SK-N-SH (cell line): ENCODE results near the gene PLD1. TPM values are rescaled to one million over a fixed set of nuclear protein-coding genes. Genes with fewer than 3 reads are reported as not detected.

ENCODE experiments used
- CTCF ChIA-PET: fragments of 300-600, 350-600 bp; formaldehyde crosslinking; extraction: SDS; loops from one replicate; lab custom pipeline; 2021; lab: Yijun Ruan, JAX
- POLR2A ChIA-PET: fragments of 350-600 bp; sonication (Branson Sonifier 250); formaldehyde crosslinking; extraction: SDS; loops from one replicate; lab custom pipeline; 2020; ENCODE audit warnings: antibody characterized with exemption, inconsistent platforms; lab: Yijun Ruan, JAX
- DNase-seq: peaks from one replicate; pipeline ENCODE4 v3.0.0; 2012
- H2AFZ ChIP-seq: fragments of 200-600 bp; sonication (generic); 2 replicates; pipeline ENCODE4 v1.8.1; 2016; ENCODE audit warnings: antibody characterized with exemption, mild to moderate bottlenecking, low read depth
- H3F3A ChIP-seq: fragments of 200-600 bp; sonication (generic); replicated peaks from 2 replicates; pipeline ENCODE3; 2016; ENCODE audit warnings: antibody characterized with exemption, mild to moderate bottlenecking; ENCODE audit not compliant: insufficient read depth
- H3K27ac ChIP-seq, 2 experiments: fragments of 200-500 bp in 1 of 2; fragments of 200-600 bp in 1 of 2; sonication (Bioruptor generic) in 1 of 2; sonication (generic), shearing (Covaris generic) in 1 of 2; 2 replicates each; pipeline versions ENCODE4 v1.5.1 to v1.6.1; 2014 to 2016; ENCODE audit warnings: low read depth in 2 of 2, inconsistent platforms in 1 of 2, low read length in 1 of 2, mild to moderate bottlenecking in 1 of 2, mixed read lengths in 1 of 2
- H3K27me3 ChIP-seq: fragments of 200-600 bp; sonication (generic), shearing (Covaris generic); 2 replicates; pipeline ENCODE4 v1.6.1; 2016; ENCODE audit warnings: mixed run types; ENCODE audit not compliant: insufficient read depth
- H3K36me3 ChIP-seq, 2 experiments: fragments of 200-500 bp in 1 of 2; fragments of 200-600 bp in 1 of 2; sonication (Bioruptor generic) in 1 of 2; sonication (generic) in 1 of 2; replicated peaks in 1 of 2; 2 replicates each; pipeline versions ENCODE3 to v1.5.1; 2014 to 2016; ENCODE audit warnings: low read length in 1 of 2, mild to moderate bottlenecking in 1 of 2; ENCODE audit not compliant: insufficient read depth in 2 of 2, control insufficient read depth in 1 of 2
- H3K4me1 ChIP-seq, 2 experiments: fragments of 200-500 bp in 1 of 2; fragments of 200-600 bp in 1 of 2; sonication (Bioruptor generic) in 1 of 2; sonication (generic), shearing (Covaris generic) in 1 of 2; 2 replicates each; pipeline versions ENCODE4 v1.5.1 to v1.6.1; 2014 to 2016; ENCODE audit warnings: low read depth in 1 of 2, low read length in 1 of 2, mixed run types in 1 of 2; ENCODE audit not compliant: insufficient read depth in 2 of 2, control insufficient read depth in 1 of 2
- H3K4me2 ChIP-seq: fragments of 200-600 bp; sonication (generic), shearing (Covaris generic); 2 replicates; pipeline ENCODE4 v1.6.1; 2017; ENCODE audit warnings: mixed run types
- H3K4me3 ChIP-seq, 2 experiments: fragments of 200-500 bp in 1 of 2; fragments of 200-600 bp in 1 of 2; sonication (Bioruptor generic) in 1 of 2; sonication (generic), shearing (Covaris generic) in 1 of 2; 2 replicates each; pipeline versions ENCODE4 v1.5.1 to v1.8.1; 2014 to 2016; ENCODE audit warnings: low read depth in 2 of 2, inconsistent platforms in 1 of 2, low read length in 1 of 2, mild to moderate bottlenecking in 1 of 2, mixed read lengths in 1 of 2, moderate library complexity in 1 of 2
- H3K79me2 ChIP-seq: fragments of 200-600 bp; sonication (generic); 2 replicates; pipeline ENCODE4 v1.8.1; 2017; ENCODE audit warnings: mild to moderate bottlenecking; ENCODE audit not compliant: insufficient read depth
- H3K9ac ChIP-seq: fragments of 200-600 bp; sonication (generic); 2 replicates; pipeline ENCODE4 v1.6.1; 2017; ENCODE audit warnings: mixed run types
- H3K9me2 ChIP-seq: fragments of 200-600 bp; sonication (generic); 2 replicates; pipeline ENCODE4 v1.6.1; 2017; ENCODE audit warnings: mixed run types
- H3K9me3 ChIP-seq: fragments of 200-600 bp; sonication (generic); 2 replicates; pipeline ENCODE4 v1.6.1; 2017; ENCODE audit warnings: mixed run types, mild to moderate bottlenecking, moderate library complexity
- H4K20me1 ChIP-seq: fragments of 200-600 bp; sonication (generic); 2 replicates; pipeline ENCODE4 v1.6.1; 2017; ENCODE audit warnings: mild to moderate bottlenecking, mixed run types; ENCODE audit not compliant: insufficient read depth
- CHD2 ChIP-seq: fragments of 150-350 bp; IDR thresholded peaks from 2 replicates; pipeline ENCODE4 v1.6.1; 2018; ENCODE audit warnings: low read length; ENCODE audit not compliant: partially characterized antibody
- ELF1 ChIP-seq: IDR thresholded peaks from 2 replicates; pipeline ENCODE4 v1.4.0; 2012
- EP300 ChIP-seq, 2 experiments: IDR thresholded peaks; 2 replicates each; pipeline versions ENCODE4 v1.4.0 to v1.6.1; 2012; ENCODE audit warnings: borderline replicate concordance in 1 of 2, low read depth in 1 of 2, low read length in 1 of 2
- FOSL2 ChIP-seq: IDR thresholded peaks from 2 replicates; pipeline ENCODE4 v1.4.0; 2012; ENCODE audit warnings: low read depth, mild to moderate bottlenecking, moderate library complexity, borderline replicate concordance
- FOXJ3 ChIP-seq: sonication (generic); formaldehyde crosslinking; IDR thresholded peaks from 2 replicates; pipeline ENCODE4 v1.5.1; 2020; ENCODE audit warnings: mild to moderate bottlenecking, missing genetic modification reagents
- FOXM1 ChIP-seq: IDR thresholded peaks from 2 replicates; pipeline ENCODE4 v1.4.0; 2012; ENCODE audit warnings: low read depth, mild to moderate bottlenecking
- GABPA ChIP-seq: IDR thresholded peaks from 2 replicates; pipeline ENCODE4 v1.4.0; 2012; ENCODE audit warnings: low read depth, mild to moderate bottlenecking
- MEF2A ChIP-seq: IDR thresholded peaks from 2 replicates; pipeline ENCODE4 v1.4.0; 2012; ENCODE audit warnings: low read depth, borderline replicate concordance
- NFIC ChIP-seq: IDR thresholded peaks from 2 replicates; pipeline ENCODE4 v1.4.0; 2012; ENCODE audit warnings: borderline replicate concordance
- NRF1 ChIP-seq: IDR thresholded peaks from 2 replicates; pipeline ENCODE4 v1.6.1; 2012; ENCODE audit warnings: low read depth, mild to moderate bottlenecking, low read length
- POLR2AphosphoS5 ChIP-seq: IDR thresholded peaks from 2 replicates; pipeline ENCODE4 v1.6.1; 2012; ENCODE audit warnings: low read depth, low read length
- RAD21 ChIP-seq: IDR thresholded peaks from 2 replicates; pipeline ENCODE4 v1.6.1; 2012; ENCODE audit warnings: mild to moderate bottlenecking, low read length
- RXRA ChIP-seq: IDR thresholded peaks from 2 replicates; pipeline ENCODE4 v1.4.0; 2012; ENCODE audit warnings: low read depth, mild to moderate bottlenecking, borderline replicate concordance
- SMC3 ChIP-seq: IDR thresholded peaks from 2 replicates; pipeline ENCODE4 v1.6.1; 2012; ENCODE audit warnings: low read depth, low read length, improper control_type of control experiment
- TAF1 ChIP-seq: IDR thresholded peaks from 2 replicates; pipeline ENCODE4 v1.6.1; 2012; ENCODE audit warnings: low read depth, mild to moderate bottlenecking, low read length, moderate library complexity, borderline replicate concordance
- TCF12 ChIP-seq: IDR thresholded peaks from 2 replicates; pipeline ENCODE4 v1.4.0; 2012
- TEAD4 ChIP-seq: IDR thresholded peaks from 2 replicates; pipeline ENCODE4 v1.4.0; 2012; ENCODE audit warnings: mild to moderate bottlenecking, borderline replicate concordance; ENCODE audit not compliant: insufficient read depth
- YY1 ChIP-seq: IDR thresholded peaks from 2 replicates; pipeline ENCODE4 v1.4.0; 2012; ENCODE audit warnings: low read depth, mild to moderate bottlenecking
- WGBS: methylation state at CpG from one replicate; pipeline ENCODE4 v1.1.6; 2017; ENCODE audit warnings: low lambda C conversion rate; 5-methylcytosine and 5-hydroxymethylcytosine counted together
- polyA plus RNA-seq, 3 experiments: library from polyadenylated mRNA; depleted of rRNA; stranded (reverse); fragments of >200 nt; gene quantifications; 2 replicates each; pipeline ENCODE4 v1.2.3, GENCODE V29; 2012
- TF ChIP-seq, protein P1 (sequence below): fragments of 150-350 bp; IDR thresholded peaks from 2 replicates; pipeline ENCODE4 v1.6.1; 2016; ENCODE audit warnings: mild to moderate bottlenecking, low read depth, low read length
- TF ChIP-seq, protein P2 (sequence below): fragments of 150-350 bp; IDR thresholded peaks from 2 replicates; pipeline ENCODE4 v1.6.1; 2017; ENCODE audit warnings: antibody characterized with exemption, low read length, low read depth, borderline replicate concordance
- TF ChIP-seq, protein P3 (sequence below): IDR thresholded peaks from 2 replicates; pipeline ENCODE4 v1.4.0; 2012; ENCODE audit warnings: low read depth
- TF ChIP-seq, protein P4 (sequence below): fragments of 200-600 bp; sonication (generic); IDR thresholded peaks from 2 replicates; pipeline ENCODE4 v1.6.1; 2017; ENCODE audit warnings: antibody characterized with exemption, mild to moderate bottlenecking, moderate library complexity
- TF ChIP-seq, protein P5 (sequence below): IDR thresholded peaks from 2 replicates; pipeline ENCODE4; 2012

The PLD1 gene
- polyA plus RNA-seq, 1 of the 3 experiments (the other 2 are of a cell fraction), result 6.2 TPM

DNA sequence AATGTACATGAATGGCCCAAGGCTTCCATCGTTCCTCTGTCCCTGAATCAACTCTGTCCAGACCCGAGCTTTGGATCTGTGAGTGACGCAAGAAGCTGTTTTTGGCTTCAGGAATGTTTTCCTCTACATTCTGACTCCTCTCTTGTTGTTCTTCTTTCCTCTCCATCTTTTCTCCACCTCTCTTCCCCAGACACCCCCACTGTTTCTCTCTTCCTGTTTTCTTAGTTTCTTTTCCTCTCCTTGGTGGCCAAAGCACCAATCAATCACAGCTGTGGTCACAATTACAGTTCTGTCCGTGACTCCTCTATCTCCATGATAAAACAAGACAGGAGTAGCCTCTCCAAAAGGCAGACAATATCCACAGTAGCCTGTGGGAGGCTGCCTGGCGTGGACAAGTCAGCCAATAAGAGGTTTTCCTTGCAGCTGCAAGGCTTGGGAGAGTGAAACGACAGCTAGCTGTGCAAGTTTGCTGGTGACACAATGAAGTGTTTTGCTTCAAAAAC lies 28.0 kb upstream of the PLD1 start:
- WGBS, result 57% methylated on average over 6 of the region's 6 CpGs
- no peaks in the 10 kb centered on the region for H3K79me2 ChIP-seq

DNA sequence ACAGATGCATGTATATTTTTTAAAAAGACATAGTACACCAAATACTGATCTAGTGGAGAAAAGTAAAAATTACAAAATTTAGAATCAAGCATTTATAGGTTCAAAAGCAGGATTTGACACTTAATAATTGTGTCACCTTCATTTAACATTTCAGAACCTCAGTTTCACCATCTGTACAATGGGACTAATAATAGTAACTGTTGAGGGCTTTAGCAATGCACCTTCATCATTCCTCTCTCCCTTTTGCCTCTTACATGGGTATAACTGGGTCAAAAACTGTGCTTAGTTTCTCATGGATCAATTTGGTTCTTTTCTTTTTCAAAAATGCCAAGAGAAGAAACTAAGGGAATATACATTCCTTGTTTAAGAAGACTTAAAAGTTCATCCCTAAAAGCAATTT lies 27.4 kb upstream of the PLD1 start:
- ChIA-PET CTCF (interaction anchor here (1.2 kb wide), 1 partner anchor 31 kb away, joined by 3 read pairs; no protein-coding TSS in a partner anchor), POLR2A (interaction anchor here (0.6 kb wide), 1 partner anchor 886 kb away, joined by 3 read pairs; no protein-coding TSS in a partner anchor)
- Histone ChIP-seq H3K4me2 (no peak overlapping the region), H3K27me3 (no peaks in the 10 kb centered on the region), H4K20me1 (no peaks in the 10 kb centered on the region), H3K9me3 (no peaks in the 10 kb centered on the region), H3K36me3 (no peaks in the 10 kb centered on the region), H3F3A (peaks cover 9% of the 10 kb centered on the region), H3K4me3 (no peak overlapping the region), H3K27ac (no peak overlapping the region), H3K79me2 (no peaks in the 10 kb centered on the region), H3K9ac (no peak overlapping the region), H3K4me1 (peaks cover 0 to 4% of the 10 kb centered on the region in 2 experiments; a peak in 2 of 4 replicates), H3K9me2 (no peaks in the 10 kb centered on the region), H2AFZ (no peak overlapping the region)
- TF ChIP-seq YY1 (no peak), FOXM1 (no peak), MEF2A (no peak), NRF1 (no peak), RXRA (no peak), RAD21 (no peak), SMC3 (no peak), FOXJ3 (CRISPR knock-in tag) (no peak), FOSL2 (no peak), TEAD4 (no peak), GABPA (no peak), TCF12 (no peak), CHD2 (no peak), ELF1 (no peak), NFIC (no peak), POLR2AphosphoS5 (no peak)
- TF ChIP-seq, protein P1, sequence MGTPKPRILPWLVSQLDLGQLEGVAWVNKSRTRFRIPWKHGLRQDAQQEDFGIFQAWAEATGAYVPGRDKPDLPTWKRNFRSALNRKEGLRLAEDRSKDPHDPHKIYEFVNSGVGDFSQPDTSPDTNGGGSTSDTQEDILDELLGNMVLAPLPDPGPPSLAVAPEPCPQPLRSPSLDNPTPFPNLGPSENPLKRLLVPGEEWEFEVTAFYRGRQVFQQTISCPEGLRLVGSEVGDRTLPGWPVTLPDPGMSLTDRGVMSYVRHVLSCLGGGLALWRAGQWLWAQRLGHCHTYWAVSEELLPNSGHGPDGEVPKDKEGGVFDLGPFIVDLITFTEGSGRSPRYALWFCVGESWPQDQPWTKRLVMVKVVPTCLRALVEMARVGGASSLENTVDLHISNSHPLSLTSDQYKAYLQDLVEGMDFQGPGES, result no peak
- TF ChIP-seq, protein P2, sequence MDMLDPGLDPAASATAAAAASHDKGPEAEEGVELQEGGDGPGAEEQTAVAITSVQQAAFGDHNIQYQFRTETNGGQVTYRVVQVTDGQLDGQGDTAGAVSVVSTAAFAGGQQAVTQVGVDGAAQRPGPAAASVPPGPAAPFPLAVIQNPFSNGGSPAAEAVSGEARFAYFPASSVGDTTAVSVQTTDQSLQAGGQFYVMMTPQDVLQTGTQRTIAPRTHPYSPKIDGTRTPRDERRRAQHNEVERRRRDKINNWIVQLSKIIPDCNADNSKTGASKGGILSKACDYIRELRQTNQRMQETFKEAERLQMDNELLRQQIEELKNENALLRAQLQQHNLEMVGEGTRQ, result no peak
- TF ChIP-seq, protein P3, sequence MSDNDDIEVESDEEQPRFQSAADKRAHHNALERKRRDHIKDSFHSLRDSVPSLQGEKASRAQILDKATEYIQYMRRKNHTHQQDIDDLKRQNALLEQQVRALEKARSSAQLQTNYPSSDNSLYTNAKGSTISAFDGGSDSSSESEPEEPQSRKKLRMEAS, result no peak
- TF ChIP-seq, protein P4, sequence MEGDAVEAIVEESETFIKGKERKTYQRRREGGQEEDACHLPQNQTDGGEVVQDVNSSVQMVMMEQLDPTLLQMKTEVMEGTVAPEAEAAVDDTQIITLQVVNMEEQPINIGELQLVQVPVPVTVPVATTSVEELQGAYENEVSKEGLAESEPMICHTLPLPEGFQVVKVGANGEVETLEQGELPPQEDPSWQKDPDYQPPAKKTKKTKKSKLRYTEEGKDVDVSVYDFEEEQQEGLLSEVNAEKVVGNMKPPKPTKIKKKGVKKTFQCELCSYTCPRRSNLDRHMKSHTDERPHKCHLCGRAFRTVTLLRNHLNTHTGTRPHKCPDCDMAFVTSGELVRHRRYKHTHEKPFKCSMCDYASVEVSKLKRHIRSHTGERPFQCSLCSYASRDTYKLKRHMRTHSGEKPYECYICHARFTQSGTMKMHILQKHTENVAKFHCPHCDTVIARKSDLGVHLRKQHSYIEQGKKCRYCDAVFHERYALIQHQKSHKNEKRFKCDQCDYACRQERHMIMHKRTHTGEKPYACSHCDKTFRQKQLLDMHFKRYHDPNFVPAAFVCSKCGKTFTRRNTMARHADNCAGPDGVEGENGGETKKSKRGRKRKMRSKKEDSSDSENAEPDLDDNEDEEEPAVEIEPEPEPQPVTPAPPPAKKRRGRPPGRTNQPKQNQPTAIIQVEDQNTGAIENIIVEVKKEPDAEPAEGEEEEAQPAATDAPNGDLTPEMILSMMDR, result no peak
- no peak for DNase-seq

More for the DNA sequence above, 28.0 kb upstream of the PLD1 start:
- POLR2A ChIA-PET, result interaction anchor here (0.6 kb wide), 1 partner anchor 887 kb away, joined by 3 read pairs; no protein-coding TSS in a partner anchor
- Histone ChIP-seq H3K9me3 (no peaks in the 10 kb centered on the region), H3K9me2 (no peaks in the 10 kb centered on the region), H3K4me2 (no peak overlapping the region), H3K36me3 (no peaks in the 10 kb centered on the region), H3K27me3 (no peaks in the 10 kb centered on the region), H3K4me3 (no peak overlapping the region), H4K20me1 (no peaks in the 10 kb centered on the region), H2AFZ (peak overlapping the region; percentile 68; the same call in 1 of the 2 replicates), H3K27ac (0 out of 4 replicates have a peak overlapping the region, but pooled peaks of 1 of the 2 experiments have one; percentile 22), H3K9ac (no peak overlapping the region), H3F3A (peaks cover 5% of the 10 kb centered on the region), H3K4me1 (peaks cover 0 to 4% of the 10 kb centered on the region in 2 experiments; a peak in 2 of 4 replicates)
- CTCF ChIA-PET, result interaction anchor here (1.0 to 1.4 kb wide), 3 partner anchors 32 to 877 kb away, joined by 3 to 4 read pairs (median 3); no protein-coding TSS in a partner anchor
- DNase-seq, result no peak
- TF ChIP-seq, protein P5, sequence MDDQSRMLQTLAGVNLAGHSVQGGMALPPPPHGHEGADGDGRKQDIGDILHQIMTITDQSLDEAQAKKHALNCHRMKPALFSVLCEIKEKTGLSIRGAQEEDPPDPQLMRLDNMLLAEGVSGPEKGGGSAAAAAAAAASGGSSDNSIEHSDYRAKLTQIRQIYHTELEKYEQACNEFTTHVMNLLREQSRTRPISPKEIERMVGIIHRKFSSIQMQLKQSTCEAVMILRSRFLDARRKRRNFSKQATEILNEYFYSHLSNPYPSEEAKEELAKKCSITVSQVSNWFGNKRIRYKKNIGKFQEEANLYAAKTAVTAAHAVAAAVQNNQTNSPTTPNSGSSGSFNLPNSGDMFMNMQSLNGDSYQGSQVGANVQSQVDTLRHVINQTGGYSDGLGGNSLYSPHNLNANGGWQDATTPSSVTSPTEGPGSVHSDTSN, result peak; percentile 11; the same call in 1 of the 2 replicates
- no peak for TF ChIP-seq TAF1
- no peak for TF ChIP-seq EP300 (IDR thresholded peaks at IDR 0.05; ENCODE audit: borderline replicate concordance in 1 of 2, low read depth in 1 of 2, low read length in 1 of 2)
